NT2/D1 (cell line): ENCODE data around the gene C6orf62.

Experiments used
- SUZ12 ChIP-seq: IDR thresholded peaks from 2 replicates; pipeline ENCODE4 v1.6.1; 2011; ENCODE audit not compliant: insufficient read length, insufficient read depth; ENCODE audit errors: extremely low read depth
- YY1 ChIP-seq: IDR thresholded peaks from 2 replicates; pipeline ENCODE4 v1.6.1; 2011; ENCODE audit not compliant: insufficient read length, insufficient read depth

- TF ChIP-seq YY1 (no peak), SUZ12 (no peak)
Observed at GRCh38 chr6:24766680-24767462, 47.9 kb upstream of the C6orf62 start.
